ENCODE data around the gene HSPA1L.
"Not testable (repeated sequence)": the region's sequence is repeated elsewhere in the genome, so short reads cannot be mapped to it uniquely, and the experiment has no call there.

Gene HSPA1L

DNA sequence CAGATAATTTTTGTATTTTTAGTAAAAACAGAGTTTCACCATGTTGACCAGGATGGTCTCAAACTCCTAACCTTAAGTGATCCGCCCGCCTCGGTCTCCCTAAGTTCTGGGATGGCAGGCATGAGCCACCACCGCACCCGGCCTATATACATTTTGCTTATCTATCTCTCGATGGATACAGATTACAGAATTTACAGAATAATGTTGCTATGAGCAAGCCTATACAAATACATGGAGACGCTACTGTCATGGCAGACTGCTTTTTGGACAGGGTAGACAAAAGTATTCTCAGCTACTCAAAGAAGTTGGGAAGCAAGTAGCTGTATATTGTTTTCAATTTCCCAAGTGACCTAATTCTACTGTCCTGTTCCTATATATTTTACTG, 1.6 kb downstream of the HSPA1L start:
- no peak for ATAC-seq (ENCODE audit: low read depth)
- H3K27me3 Mint-ChIP-seq, result no peaks in the 10 kb centered on the region
- H3K27ac Mint-ChIP-seq, result no peak overlapping the region
- H3K4me1 Mint-ChIP-seq, result peaks cover 17% of the 10 kb centered on the region
- no peak overlapping the region for H3K4me3 Mint-ChIP-seq
- no peak for DNase-seq (ENCODE audit: low spot score in 2 of 2)
- no peaks in the 10 kb centered on the region for H3K9me3 Mint-ChIP-seq
- H3K36me3 Mint-ChIP-seq, result peaks cover 3% of the 10 kb centered on the region

DNA sequence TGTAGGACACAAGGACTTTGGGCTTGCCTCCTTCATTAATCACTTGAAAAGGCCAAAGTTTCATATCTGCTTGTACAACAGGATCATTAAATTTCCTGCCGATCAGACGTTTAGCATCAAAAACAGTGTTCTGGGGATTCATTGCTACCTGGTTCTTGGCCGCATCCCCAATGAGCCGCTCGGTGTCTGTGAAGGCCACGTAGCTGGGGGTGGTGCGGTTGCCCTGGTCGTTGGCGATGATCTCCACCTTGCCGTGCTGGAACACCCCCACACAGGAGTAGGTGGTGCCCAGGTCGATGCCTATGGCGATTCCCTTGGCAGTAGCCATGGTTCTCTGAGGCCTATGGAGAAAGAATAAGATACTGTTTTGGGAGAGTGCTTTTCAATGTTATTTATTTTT, 3.4 kb downstream of the HSPA1L start:
- Mint-ChIP-seq H3K27ac (no peak overlapping the region), H3K9me3 (no peaks in the 10 kb centered on the region), H3K4me1 (peaks cover 13% of the 10 kb centered on the region), H3K27me3 (no peaks in the 10 kb centered on the region), H3K36me3 (peaks cover 3% of the 10 kb centered on the region), H3K4me3 (no peak overlapping the region)
- ATAC-seq (ENCODE audit: low read depth), result no peak
- DNase-seq (ENCODE audit: low spot score in 2 of 2), result no peak

DNA sequence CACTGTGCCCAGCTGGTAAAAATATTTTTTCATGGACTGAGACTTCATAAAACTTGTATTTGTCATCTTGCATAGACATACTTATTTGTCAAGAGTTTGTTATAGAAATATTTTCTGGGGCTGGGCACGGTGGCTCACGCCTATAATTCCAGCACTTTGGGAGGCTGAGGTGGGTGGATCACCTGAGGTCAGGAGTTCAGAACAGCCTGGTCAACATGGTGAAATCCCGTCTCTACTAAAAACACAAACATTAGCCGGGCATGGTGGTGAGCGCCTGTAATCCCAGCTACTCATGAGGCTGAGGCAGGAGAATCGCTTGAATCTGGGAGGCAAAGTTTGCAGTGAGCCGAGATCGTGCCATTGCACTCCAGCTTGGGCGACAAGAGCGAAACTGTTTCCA, 6.5 kb downstream of the HSPA1L start:
- not testable (repeated sequence) for H3K27ac Mint-ChIP-seq; H3K9me3 Mint-ChIP-seq; H3K36me3 Mint-ChIP-seq; H3K4me3 Mint-ChIP-seq; DNase-seq (ENCODE audit: low spot score in 2 of 2); ATAC-seq (ENCODE audit: low read depth); H3K27me3 Mint-ChIP-seq
- H3K4me1 Mint-ChIP-seq, result peaks cover 16% of the 10 kb centered on the region

DNA sequence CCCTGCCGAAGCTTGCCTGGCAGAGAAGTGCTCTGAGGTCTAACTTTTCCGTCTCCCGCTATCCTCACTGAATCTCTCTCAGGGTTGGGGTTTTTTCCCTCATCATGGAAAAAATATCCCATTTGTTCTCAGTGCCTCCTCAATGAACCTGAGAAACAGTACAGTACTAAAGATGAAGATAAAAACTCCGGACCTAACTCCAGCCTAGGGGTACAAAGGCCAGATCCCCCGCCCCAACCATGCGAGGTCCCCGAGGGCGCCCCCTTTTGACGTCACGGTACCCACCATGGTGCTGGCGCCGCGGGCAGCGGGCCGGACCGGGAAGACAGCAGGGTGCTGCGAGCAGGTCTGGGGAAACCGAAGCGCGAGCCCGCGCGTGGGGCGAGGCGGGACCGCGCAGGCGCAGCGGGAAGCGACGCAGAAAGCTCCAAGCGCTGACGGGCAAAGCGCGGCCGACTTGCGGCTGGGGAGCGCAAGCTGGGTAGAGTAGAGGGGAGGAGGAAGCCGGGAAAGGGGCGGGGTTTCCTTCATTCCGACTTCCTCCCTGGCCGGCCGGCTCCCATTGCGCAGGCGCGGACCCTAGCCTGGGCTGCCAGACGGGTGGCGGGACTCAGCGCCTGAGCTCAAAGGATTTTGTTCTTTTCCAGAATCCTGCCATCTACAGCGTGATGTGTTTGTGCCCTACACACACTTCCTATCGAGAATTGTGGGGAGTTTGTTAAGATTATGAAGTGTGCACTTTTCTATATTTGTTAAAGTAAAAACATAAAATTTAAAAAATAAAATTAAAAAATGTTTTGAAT, 8.4 kb downstream of the HSPA1L start, which contains the start of gene LSM2:
Gene LSM2 (minus strand): TSS at position 497 of the 803 bp plus-strand sequence. CDS start 209 bp downstream, at position 288.
- Mint-ChIP-seq H3K4me1 (peaks cover 13% of the 10 kb centered on the region), H3K4me3 (peak within 1 kb of the TSS; percentile 88), H3K36me3 (peaks cover 10% of the 10 kb centered on the region), H3K9me3 (no peaks in the 10 kb centered on the region), H3K27ac (peak within 1 kb of the TSS; percentile 93), H3K27me3 (no peaks in the 10 kb centered on the region)
- DNase-seq (ENCODE audit: low spot score in 2 of 2) (peak; percentile 92 to 95), ATAC-seq (ENCODE audit: low read depth) (peak; percentile 97)

DNA sequence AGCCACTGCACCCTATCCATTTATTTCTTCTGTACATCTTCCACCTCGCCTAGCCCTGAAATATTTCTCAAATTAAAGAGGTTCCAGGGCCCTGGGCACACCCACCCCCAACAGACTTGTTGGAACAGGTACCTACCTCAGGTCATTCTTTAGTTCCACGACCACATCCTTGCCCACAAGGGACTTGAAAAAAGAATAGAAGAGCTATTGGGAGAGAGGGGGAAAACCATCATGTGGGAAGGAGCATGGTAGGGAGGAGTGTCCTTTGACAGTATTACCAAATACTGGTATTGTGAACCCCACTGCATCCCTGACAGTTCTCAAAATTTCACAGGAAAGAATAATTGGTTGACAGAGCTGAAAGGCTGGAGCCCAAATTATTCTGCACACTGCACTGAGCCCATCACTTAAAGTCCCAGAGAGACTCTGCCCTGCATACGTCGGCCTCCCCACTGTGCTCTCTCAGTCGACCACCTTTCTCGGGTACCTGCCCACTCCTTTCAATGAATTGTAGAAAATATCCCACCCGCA, 9.1 kb downstream of the HSPA1L start:
- Mint-ChIP-seq H3K36me3 (peaks cover 10% of the 10 kb centered on the region), H3K27me3 (no peaks in the 10 kb centered on the region), H3K4me3 (peak overlapping the region; percentile 88), H3K27ac (peak overlapping the region; percentile 93), H3K9me3 (no peaks in the 10 kb centered on the region), H3K4me1 (peaks cover 13% of the 10 kb centered on the region)
- DNase-seq (ENCODE audit: low spot score in 2 of 2), result no peak
- ATAC-seq (ENCODE audit: low read depth), result peak; percentile 8

DNA sequence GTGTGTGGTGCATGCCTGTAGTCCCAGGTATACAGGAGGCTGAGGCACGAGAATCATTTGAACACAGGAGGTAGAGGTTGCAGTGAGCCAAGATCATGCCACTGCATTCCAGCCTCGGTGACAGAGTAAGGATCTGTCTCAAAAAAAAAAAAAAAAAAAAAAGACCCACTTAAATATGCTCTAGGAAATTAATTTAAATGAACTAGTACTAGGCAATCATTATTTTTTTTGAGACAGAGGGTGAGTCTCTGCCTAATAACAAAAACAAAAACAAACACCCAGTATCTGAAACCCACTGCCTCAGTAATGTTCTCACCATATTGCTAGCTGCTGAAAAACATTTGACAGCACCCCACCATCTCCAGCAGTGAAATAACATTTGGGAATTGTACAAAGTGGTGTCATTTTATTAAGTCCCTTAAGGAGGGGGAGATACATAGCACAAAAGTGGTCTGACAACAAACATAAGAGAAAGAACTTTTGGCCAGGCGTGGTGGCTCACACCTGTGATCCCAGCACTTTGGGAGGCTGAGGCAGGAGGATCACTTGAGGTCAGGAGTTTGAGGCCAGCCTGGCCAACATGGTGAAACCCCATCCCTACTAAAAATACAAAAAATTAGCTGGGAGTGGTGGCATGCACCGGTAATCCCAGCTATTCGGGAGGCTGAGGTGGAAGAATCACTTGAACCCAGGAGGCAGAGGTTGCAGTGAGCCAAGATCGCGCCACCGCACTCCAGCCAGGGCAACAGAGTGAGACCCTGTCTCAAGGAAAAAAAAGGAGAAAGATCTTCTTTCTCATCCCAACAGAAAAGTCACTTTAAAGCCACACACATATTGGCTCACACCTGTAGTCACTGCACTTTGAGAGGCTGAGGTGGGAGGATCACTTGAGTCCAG, 13.8 kb downstream of the HSPA1L start:
- H3K36me3 Mint-ChIP-seq; H3K27ac Mint-ChIP-seq; H3K4me3 Mint-ChIP-seq; H3K9me3 Mint-ChIP-seq; H3K27me3 Mint-ChIP-seq; DNase-seq (ENCODE audit: low spot score in 2 of 2); ATAC-seq (ENCODE audit: low read depth): not testable (repeated sequence)
- H3K4me1 Mint-ChIP-seq, result peaks cover 13% of the 10 kb centered on the region

DNA sequence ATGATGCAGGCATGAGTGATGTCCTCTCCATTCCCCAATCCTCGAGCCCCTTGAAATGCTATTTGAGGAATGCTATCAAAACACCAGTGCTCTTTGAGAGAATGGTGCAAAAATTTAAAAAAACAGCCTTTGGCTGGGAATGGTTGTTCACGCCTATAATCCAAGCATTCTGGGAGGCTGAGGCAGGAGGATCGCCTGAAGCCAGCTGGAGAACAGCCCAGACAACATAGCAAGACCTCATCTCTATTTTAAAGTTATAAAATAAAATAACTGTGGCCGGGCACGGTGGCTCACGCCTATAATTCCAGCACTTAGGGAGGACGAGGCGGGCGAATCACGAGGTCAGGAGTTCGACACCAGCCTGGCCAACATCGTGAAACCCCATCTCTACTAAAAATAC, 15.3 kb downstream of the HSPA1L start:
- Mint-ChIP-seq H3K36me3 (peaks cover 10% of the 10 kb centered on the region), H3K9me3 (no peaks in the 10 kb centered on the region), H3K27ac (no peak overlapping the region), H3K4me3 (no peak overlapping the region), H3K27me3 (no peaks in the 10 kb centered on the region), H3K4me1 (peaks cover 8% of the 10 kb centered on the region)
- DNase-seq (ENCODE audit: low spot score in 2 of 2) (no peak), ATAC-seq (ENCODE audit: low read depth) (no peak)

DNA sequence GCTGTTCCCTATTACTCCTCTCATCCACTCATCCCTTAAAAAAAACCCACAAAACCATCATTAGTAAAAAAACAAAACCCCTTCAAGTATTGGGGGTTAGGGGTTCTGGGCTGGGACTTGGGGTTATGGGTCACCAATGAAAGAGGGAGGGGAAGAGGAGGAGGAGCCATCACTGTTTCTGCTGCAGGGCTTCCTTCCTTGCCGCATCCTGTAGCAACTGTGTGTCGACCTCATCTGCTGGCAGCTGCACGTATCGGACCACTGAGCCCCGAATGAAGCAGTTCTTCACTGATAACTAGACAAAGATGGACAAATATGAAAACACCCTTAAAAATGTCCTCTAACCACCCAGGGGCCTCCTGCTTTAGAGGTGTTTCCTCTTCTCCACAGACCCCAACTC, 17.5 kb downstream of the HSPA1L start:
- peak in 1 of 2 donors; percentile 29 for DNase-seq (ENCODE audit: low spot score in 2 of 2)
- peaks cover 5% of the 10 kb centered on the region for H3K36me3 Mint-ChIP-seq
- peaks cover 16% of the 10 kb centered on the region for H3K4me1 Mint-ChIP-seq
- H3K9me3 Mint-ChIP-seq, result no peaks in the 10 kb centered on the region
- peak; percentile 41 for ATAC-seq (ENCODE audit: low read depth)
- peak overlapping the region; percentile 40 for H3K27ac Mint-ChIP-seq
- H3K4me3 Mint-ChIP-seq, result peak overlapping the region; percentile 60
- H3K27me3 Mint-ChIP-seq, result no peaks in the 10 kb centered on the region

DNA sequence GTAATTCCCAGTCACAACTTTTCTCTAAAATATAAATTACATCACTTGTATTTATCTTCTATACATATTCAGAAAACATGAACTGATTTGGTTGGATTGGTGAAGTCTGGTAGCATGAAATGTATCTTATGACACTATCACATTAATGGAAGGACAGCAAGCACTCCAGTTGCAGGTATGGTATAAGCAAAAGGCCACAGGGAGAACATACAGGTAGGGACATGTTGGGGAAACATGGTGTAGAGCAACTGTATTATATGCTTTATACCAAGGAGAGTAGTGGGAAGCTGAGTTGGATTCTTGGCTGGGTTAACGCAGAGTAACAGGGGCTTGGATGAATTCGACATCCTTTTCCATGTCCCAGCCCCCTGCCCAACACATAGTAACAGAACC, 18.1 kb downstream of the HSPA1L start:
- no peak for DNase-seq (ENCODE audit: low spot score in 2 of 2)
- Mint-ChIP-seq H3K4me3 (no peak overlapping the region), H3K27me3 (no peaks in the 10 kb centered on the region), H3K9me3 (no peaks in the 10 kb centered on the region), H3K27ac (no peak overlapping the region), H3K4me1 (peaks cover 16% of the 10 kb centered on the region), H3K36me3 (peaks cover 5% of the 10 kb centered on the region)
- no peak for ATAC-seq (ENCODE audit: low read depth)

DNA sequence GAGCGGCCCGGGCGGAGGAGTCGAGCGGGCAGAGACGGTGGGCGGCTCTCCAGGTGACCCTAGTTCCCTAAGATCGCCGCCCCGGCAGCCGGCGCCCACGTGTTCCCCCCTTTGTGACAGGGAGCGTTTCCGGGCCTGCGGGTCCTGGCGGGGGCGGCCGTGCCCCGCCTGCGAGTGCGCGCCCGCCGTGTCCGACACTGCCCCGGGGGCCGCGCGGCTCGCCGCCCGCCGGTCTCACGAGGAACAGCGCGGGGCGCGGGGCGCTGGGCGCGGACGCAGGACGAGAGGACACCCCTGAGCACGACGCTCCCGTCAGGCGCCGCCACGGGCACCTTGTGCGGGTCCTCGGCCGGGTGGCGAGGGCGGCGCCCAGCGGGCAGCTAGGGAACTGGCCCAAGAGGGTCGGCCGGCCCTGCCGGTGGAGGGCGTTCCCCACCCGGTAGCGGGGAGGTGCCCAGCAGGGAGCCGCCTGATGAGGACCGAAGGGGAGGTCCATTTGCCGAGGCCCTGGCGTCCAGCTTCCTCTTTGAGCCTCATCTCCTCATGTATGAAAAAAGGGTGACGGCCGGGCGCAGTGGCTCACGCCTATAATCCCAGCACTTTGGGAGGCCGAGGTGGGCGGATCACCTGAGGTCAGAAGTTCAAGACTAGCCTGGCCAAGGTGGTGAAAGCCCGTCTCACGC, 19.3 kb downstream of the HSPA1L start, which contains the start of gene VARS1:
Gene VARS1 (minus strand): TSS at position 137 of the 683 bp plus-strand sequence. CDS start 535 bp downstream, outside the sequence.
- Mint-ChIP-seq H3K27me3 (no peaks in the 10 kb centered on the region), H3K4me1 (peaks cover 23% of the 10 kb centered on the region), H3K4me3 (peak within 1 kb of the TSS; percentile 87), H3K9me3 (no peaks in the 10 kb centered on the region), H3K36me3 (peaks cover 9% of the 10 kb centered on the region), H3K27ac (peak within 1 kb of the TSS; percentile 96)
- DNase-seq (ENCODE audit: low spot score in 2 of 2) (peak; percentile 87 to 97), ATAC-seq (ENCODE audit: low read depth) (peak; percentile 82)

DNA sequence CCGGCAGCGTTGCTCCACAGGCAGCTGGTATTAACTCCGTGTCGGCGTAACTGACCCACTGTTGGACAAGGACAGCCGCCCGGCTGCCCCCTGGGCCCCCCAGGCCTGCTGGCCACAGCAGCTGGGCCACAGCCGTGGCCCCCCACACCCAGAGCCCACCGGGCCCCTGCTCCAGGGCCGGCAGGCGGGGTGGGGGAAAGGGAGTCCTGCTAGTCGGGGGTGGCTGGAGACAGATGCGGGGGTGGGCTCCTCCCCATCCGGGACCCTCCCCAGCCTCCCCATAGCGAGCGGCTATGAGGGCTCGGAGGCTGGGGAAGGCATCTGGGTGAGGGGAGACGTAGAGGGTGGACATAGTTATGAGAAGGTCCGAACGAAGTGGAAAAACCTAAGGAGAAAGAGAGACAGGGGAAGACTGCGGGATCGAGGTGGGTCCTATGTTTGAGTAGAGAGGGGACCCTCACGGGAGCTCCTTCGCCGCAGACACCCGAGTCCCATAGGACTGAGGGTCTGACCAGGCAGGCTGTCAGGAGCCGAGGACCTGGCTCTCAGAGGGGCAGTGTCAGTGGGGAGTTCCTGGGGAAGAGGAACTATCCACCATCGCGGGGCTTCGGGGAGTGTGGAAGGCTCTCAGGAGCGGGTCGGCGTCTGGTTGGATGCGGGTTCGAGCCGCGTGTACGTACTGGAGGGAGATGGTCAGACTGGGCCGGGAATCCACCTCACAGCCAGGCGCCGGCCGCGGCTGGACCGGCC, 20.0 kb downstream of the HSPA1L start:
- Mint-ChIP-seq H3K4me1 (peaks cover 26% of the 10 kb centered on the region), H3K27me3 (no peaks in the 10 kb centered on the region), H3K36me3 (peaks cover 12% of the 10 kb centered on the region), H3K27ac (peak overlapping the region; percentile 96), H3K9me3 (no peaks in the 10 kb centered on the region), H3K4me3 (peak overlapping the region; percentile 87)
- DNase-seq (ENCODE audit: low spot score in 2 of 2) (no peak), ATAC-seq (ENCODE audit: low read depth) (peak; percentile 17)

DNA sequence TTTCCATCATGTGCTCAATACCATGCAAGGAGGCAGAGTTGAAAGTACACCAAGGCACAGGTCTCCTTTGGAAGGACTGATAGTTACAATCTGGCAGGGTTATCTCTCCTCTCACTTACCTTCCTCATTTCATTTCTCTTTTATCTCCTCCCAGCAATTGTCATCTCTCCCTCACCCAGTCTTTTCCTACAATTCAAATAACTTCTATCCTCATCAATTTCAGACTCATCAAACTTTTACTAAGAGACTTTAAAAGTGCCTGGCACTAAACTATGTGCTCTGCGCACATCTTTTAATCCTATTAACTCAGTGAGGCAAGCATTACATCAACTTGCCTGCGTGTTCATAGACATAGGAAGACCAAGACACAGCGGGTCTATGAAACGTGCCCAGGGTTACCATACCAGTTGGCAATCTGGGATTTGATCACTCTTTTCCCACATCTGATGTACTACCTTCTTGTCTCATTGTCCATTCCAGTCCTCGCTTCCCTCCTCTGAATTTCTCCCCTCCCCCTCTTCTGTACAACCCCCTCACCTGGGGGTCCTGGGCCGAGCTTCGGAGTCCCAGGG, 20.7 kb downstream of the HSPA1L start:
- no peaks in the 10 kb centered on the region for H3K9me3 Mint-ChIP-seq
- H3K4me1 Mint-ChIP-seq, result peaks cover 29% of the 10 kb centered on the region
- no peak for DNase-seq (ENCODE audit: low spot score in 2 of 2)

DNA sequence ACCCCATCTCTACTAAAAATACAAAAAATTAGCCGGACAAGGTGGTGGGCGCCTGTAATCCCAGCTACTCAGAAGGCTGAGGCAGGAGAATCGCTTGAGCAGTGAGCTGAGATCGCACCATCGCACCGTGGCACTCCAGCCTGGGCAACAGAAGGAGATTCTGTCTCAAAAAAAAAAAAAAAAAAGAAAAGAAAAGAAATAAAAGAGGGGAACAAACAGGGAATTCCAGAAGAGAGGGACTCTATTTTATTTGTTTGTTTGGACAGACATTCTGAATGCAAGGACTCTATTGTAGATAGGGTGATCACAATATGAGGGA, 21.2 kb downstream of the HSPA1L start:
- H3K9me3 Mint-ChIP-seq; H3K27me3 Mint-ChIP-seq; DNase-seq (ENCODE audit: low spot score in 2 of 2); ATAC-seq (ENCODE audit: low read depth): not testable (repeated sequence)
- Mint-ChIP-seq H3K4me3 (peak overlapping the region; percentile 87), H3K4me1 (peaks cover 33% of the 10 kb centered on the region), H3K27ac (peak overlapping the region; percentile 61), H3K36me3 (peaks cover 12% of the 10 kb centered on the region)

More for the DNA sequence above, 20.7 kb downstream of the HSPA1L start:
- H3K27ac Mint-ChIP-seq, result peak overlapping the region; percentile 61
- peak overlapping the region; percentile 87 for H3K4me3 Mint-ChIP-seq
- no peak for ATAC-seq (ENCODE audit: low read depth)
- H3K36me3 Mint-ChIP-seq, result peaks cover 12% of the 10 kb centered on the region
- H3K27me3 Mint-ChIP-seq, result no peaks in the 10 kb centered on the region
